HEK293 (cell line): ENCODE data around the gene LARP1B.

Experiments
- BCL11A ChIP-seq: fragments of 450-650 bp; formaldehyde crosslinking; IDR thresholded peaks from 2 replicates; pipeline ENCODE4 v1.5.1; 2016; ENCODE audit warnings: low read depth, missing biosample characterization, missing genetic modification characterization
- YY1 ChIP-seq: fragments of 450-650 bp; formaldehyde crosslinking; IDR thresholded peaks from 2 replicates; pipeline ENCODE4 v1.5.1; 2018; ENCODE audit warnings: missing biosample characterization, missing genetic modification characterization
- ZFP3 ChIP-seq: fragments of 450-650 bp; formaldehyde crosslinking; IDR thresholded peaks from 2 replicates; pipeline ENCODE4 v1.5.1; 2016; ENCODE audit warnings: low read depth, missing biosample characterization, missing genetic modification characterization
- ZNF350 ChIP-seq: fragments of 450-650 bp; formaldehyde crosslinking; IDR thresholded peaks from 2 replicates; pipeline ENCODE4 v1.5.0; 2017; ENCODE audit warnings: missing biosample characterization, mild to moderate bottlenecking, missing genetic modification characterization
- ZNF394 ChIP-seq: fragments of 450-650 bp; formaldehyde crosslinking; IDR thresholded peaks from 2 replicates; pipeline ENCODE4 v1.5.1; 2016; ENCODE audit warnings: missing biosample characterization, missing genetic modification characterization, mild to moderate bottlenecking, moderate library complexity, borderline replicate concordance
- TF ChIP-seq, protein P1 (sequence below): fragments of 450-650 bp; formaldehyde crosslinking; IDR thresholded peaks from 2 replicates; pipeline ENCODE4 v1.5.1; 2016; ENCODE audit warnings: missing biosample characterization, missing genetic modification characterization
- TF ChIP-seq, protein P2 (sequence below): fragments of 450-650 bp; formaldehyde crosslinking; IDR thresholded peaks from 2 replicates; pipeline ENCODE4 v1.5.1; 2016; ENCODE audit warnings: missing biosample characterization, missing genetic modification characterization

DNA sequence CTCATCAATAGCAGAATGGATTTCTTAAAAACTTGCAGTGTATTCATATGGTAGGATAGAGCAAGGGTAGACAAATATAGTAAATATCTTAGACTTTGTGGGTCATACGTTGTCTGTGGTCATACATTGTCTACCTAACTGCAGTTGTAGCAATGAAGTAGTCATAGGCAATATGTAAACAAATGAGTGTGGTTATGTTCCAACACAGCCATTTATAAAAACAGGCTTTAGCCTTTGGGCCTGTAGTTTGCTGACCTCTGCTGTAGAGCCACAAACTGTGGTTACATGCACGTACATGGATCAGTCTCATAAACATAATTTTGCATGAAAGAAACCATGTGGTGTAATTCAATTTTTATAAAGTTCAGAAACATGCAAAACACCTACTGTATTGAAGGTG, 98.9 kb downstream of the LARP1B start:
- no peak for TF ChIP-seq BCL11A (tag by site-specific recombination)
- no peak for TF ChIP-seq ZFP3
- TF ChIP-seq, protein P1, sequence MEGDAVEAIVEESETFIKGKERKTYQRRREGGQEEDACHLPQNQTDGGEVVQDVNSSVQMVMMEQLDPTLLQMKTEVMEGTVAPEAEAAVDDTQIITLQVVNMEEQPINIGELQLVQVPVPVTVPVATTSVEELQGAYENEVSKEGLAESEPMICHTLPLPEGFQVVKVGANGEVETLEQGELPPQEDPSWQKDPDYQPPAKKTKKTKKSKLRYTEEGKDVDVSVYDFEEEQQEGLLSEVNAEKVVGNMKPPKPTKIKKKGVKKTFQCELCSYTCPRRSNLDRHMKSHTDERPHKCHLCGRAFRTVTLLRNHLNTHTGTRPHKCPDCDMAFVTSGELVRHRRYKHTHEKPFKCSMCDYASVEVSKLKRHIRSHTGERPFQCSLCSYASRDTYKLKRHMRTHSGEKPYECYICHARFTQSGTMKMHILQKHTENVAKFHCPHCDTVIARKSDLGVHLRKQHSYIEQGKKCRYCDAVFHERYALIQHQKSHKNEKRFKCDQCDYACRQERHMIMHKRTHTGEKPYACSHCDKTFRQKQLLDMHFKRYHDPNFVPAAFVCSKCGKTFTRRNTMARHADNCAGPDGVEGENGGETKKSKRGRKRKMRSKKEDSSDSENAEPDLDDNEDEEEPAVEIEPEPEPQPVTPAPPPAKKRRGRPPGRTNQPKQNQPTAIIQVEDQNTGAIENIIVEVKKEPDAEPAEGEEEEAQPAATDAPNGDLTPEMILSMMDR (tag by site-specific recombination): no peak
- no peak for TF ChIP-seq YY1 (tag by site-specific recombination)
- TF ChIP-seq, protein P2, sequence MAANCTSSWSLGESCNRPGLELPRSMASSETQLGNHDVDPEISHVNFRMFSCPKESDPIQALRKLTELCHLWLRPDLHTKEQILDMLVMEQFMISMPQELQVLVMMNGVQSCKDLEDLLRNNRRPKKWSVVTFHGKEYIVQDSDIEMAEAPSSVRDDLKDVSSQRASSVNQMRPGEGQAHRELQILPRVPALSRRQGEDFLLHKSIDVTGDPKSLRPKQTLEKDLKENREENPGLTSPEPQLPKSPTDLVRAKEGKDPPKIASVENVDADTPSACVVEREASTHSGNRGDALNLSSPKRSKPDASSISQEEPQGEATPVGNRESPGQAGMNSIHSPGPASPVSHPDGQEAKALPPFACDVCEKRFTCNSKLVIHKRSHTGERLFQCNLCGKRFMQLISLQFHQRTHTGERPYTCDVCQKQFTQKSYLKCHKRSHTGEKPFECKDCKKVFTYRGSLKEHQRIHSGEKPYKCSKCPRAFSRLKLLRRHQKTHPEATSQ: no peak
- no peak for TF ChIP-seq ZNF350 (tag by site-specific recombination)
- no peak for TF ChIP-seq ZNF394 (tag by site-specific recombination)
